SK-N-SH (cell line): Measurements from ENCODE around the gene ELF5.

Experiments used
- CHD2 ChIP-seq: fragments of 150-350 bp; IDR thresholded peaks from 2 replicates; pipeline ENCODE4 v1.6.1; 2018; ENCODE audit warnings: low read length; ENCODE audit not compliant: partially characterized antibody
- CTCF ChIP-seq: fragments of 200-600 bp; sonication (generic); IDR thresholded peaks from 2 replicates; pipeline ENCODE4 v1.6.1; 2017; ENCODE audit warnings: antibody characterized with exemption, mild to moderate bottlenecking, moderate library complexity
- ELF1 ChIP-seq: IDR thresholded peaks from 2 replicates; pipeline ENCODE4 v1.4.0; 2012
- EP300 ChIP-seq, 2 experiments: IDR thresholded peaks; 2 replicates each; pipeline versions ENCODE4 v1.4.0 to v1.6.1; 2012; ENCODE audit warnings: borderline replicate concordance in 1 of 2, low read depth in 1 of 2, low read length in 1 of 2
- GABPA ChIP-seq: IDR thresholded peaks from 2 replicates; pipeline ENCODE4 v1.4.0; 2012; ENCODE audit warnings: low read depth, mild to moderate bottlenecking
- JUND ChIP-seq: IDR thresholded peaks from 2 replicates; pipeline ENCODE4 v1.4.0; 2012
- MEF2A ChIP-seq: IDR thresholded peaks from 2 replicates; pipeline ENCODE4 v1.4.0; 2012; ENCODE audit warnings: low read depth, borderline replicate concordance
- MXI1 ChIP-seq: IDR thresholded peaks from 2 replicates; pipeline ENCODE4 v1.6.1; 2012; ENCODE audit warnings: mild to moderate bottlenecking, low read depth, low read length, improper control_type of control experiment
- NRF1 ChIP-seq: IDR thresholded peaks from 2 replicates; pipeline ENCODE4 v1.6.1; 2012; ENCODE audit warnings: low read depth, mild to moderate bottlenecking, low read length
- POLR2AphosphoS5 ChIP-seq: IDR thresholded peaks from 2 replicates; pipeline ENCODE4 v1.6.1; 2012; ENCODE audit warnings: low read depth, low read length
- REST ChIP-seq: IDR thresholded peaks from 2 replicates; pipeline ENCODE4 v1.6.1; 2012; ENCODE audit warnings: mild to moderate bottlenecking, low read depth, low read length, moderate library complexity
- TAF1 ChIP-seq: IDR thresholded peaks from 2 replicates; pipeline ENCODE4 v1.6.1; 2012; ENCODE audit warnings: low read depth, mild to moderate bottlenecking, low read length, moderate library complexity, borderline replicate concordance
- USF1 ChIP-seq: IDR thresholded peaks from 2 replicates; pipeline ENCODE4 v1.4.0; 2012; ENCODE audit warnings: low read depth, borderline replicate concordance
- USF2 ChIP-seq: fragments of 150-350 bp; IDR thresholded peaks from 2 replicates; pipeline ENCODE4 v1.6.1; 2017; ENCODE audit warnings: antibody characterized with exemption, low read length, low read depth, borderline replicate concordance

- TF ChIP-seq USF2 (no peak), ELF1 (no peak), CTCF (no peak), CHD2 (no peak), USF1 (no peak), REST (no peak), POLR2AphosphoS5 (no peak), JUND (no peak), MEF2A (no peak), TAF1 (no peak), GABPA (no peak), EP300 (IDR thresholded peaks at IDR 0.05; ENCODE audit: borderline replicate concordance in 1 of 2, low read depth in 1 of 2, low read length in 1 of 2) (no peak), MXI1 (no peak), NRF1 (no peak)
Observed at GRCh38 chr11:34534826-34535225, 21.2 kb upstream of the ELF5 start.
